Activated CD4-positive, alpha-beta T cell treated with anti-CD3 and anti-CD28 coated beads for 48 hours (primary cell): ENCODE results near the gene GCAT.
"Not testable (repeated sequence)": the region's sequence is repeated elsewhere in the genome, so short reads cannot be mapped to it uniquely, and the experiment has no call there.

ENCODE experiments used
- DNase-seq: peaks from one replicate; pipeline ENCODE4 v3.0.0-alpha.2; 2020

Gene GCAT

DNA sequence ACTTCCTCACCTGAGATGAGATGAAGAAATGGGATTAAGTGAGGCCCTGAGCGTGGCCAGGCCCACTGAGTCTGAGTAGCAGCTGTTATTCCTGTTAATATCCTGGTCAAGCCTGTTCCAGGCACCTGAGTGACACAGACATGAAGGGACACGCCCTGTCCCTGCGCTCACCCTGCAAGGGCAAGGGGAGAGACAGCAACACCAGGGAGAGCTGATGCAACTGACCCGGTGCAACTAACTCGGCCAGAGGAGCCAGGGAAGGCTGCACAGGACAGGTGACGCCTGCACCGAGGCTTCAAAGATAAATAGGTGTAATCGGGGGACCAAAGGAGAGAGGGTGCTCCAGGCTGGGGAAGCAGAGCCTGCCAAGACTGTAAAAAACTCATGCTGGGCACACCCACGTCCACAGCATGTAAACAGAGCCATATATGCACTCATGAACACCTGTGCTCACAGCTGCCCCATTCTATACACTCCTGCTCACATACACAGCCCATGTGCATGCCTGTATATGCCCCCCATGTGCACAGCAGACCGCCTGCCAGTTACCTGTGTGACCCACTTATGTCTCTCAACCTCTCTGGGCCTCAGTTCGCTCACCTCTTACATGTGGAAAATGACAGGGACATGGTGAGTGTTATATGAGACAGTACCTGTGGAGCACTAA is 22.8 kb upstream of the GCAT start:
- no peak for DNase-seq

DNA sequence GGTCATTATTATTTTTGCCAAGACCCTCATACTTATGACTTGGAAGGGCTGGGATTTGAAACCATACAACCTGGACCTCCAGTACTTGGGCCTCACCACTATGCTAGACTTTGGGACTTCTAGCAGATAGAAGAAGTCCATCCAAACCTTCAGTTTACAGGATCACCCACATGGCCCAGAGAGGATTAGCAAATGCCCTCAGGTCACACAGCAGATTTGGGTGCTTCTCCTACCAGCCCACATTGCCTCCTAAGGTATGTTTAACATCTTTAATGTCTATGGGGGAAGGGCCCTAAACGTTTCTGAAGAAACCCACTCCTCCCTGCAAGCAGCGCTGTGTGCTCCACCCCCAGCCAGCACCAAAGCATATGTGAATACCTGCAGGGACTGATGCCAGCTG is 17.5 kb upstream of the GCAT start:
- DNase-seq = no peak

- no peak for DNase-seq
Measured at GRCh38 chr22:37792494-37792893, 15.2 kb upstream of the GCAT start.

GRCh38 chr22:37794376-37794775 is 13.4 kb upstream of the GCAT start:
- DNase-seq = no peak

DNA sequence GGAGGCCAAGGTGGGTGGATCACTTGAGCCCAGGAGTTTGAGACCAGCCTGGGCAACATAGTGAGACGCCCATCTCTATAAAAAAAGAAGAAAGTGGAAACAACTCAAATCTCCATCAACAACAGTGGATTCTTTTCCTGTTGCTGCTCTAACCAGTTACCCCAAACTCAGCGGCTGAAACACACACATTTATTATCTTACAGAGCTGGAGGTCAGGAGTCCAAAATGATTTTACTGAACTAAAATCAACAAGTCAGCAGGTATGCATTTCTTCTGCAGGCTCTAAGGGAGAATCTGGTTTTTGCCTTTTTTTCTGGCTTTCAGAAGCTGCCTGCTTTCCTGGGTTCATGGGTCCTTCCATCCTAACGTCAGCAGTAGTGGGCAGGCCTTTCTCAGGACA is 11.7 kb upstream of the GCAT start:
- no peak for DNase-seq

- DNase-seq = not testable (repeated sequence)
Measured at GRCh38 chr22:37797259-37797658, 10.5 kb upstream of the GCAT start.

- no peak for DNase-seq
Measured at GRCh38 chr22:37797874-37798500, 9.7 kb upstream of the GCAT start.

DNA sequence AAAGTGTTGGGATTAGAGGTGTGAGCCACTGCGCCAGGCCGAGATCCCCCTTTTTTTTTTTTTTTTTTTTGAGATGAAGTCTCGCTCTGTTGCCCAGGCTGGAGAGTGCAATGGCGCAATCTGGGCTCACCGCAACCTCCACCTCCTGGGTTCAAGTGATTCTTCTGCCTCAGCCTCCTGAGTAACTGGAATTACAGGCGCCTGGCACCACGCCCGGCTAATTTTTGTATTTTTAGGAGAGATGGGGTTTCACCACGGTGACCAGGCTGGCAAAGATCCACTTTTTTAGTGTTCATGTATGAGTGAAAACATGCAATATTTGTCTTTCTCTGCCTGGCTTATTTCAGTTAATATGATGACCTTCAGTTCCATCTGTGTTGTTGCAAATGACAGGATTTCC is 7.8 kb upstream of the GCAT start:
- not testable (repeated sequence) for DNase-seq

DNA sequence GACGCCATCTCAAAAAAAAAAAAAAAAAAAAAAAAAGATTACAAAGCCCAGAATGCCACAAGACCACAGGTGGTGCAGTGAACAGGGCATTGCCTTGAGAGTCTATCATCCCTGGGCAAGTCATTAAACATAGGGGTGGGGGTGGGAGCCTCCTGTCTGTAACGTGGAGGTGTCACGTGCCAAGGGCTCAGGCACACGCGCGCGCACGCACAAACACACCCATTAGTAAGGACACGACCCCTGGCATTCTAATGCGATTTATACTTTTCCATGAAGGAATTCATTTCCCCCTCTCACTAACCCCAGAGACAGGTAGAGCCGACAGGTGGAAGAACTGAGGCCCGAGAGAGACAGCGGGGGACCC is 5.8 kb upstream of the GCAT start:
- no peak for DNase-seq

DNA sequence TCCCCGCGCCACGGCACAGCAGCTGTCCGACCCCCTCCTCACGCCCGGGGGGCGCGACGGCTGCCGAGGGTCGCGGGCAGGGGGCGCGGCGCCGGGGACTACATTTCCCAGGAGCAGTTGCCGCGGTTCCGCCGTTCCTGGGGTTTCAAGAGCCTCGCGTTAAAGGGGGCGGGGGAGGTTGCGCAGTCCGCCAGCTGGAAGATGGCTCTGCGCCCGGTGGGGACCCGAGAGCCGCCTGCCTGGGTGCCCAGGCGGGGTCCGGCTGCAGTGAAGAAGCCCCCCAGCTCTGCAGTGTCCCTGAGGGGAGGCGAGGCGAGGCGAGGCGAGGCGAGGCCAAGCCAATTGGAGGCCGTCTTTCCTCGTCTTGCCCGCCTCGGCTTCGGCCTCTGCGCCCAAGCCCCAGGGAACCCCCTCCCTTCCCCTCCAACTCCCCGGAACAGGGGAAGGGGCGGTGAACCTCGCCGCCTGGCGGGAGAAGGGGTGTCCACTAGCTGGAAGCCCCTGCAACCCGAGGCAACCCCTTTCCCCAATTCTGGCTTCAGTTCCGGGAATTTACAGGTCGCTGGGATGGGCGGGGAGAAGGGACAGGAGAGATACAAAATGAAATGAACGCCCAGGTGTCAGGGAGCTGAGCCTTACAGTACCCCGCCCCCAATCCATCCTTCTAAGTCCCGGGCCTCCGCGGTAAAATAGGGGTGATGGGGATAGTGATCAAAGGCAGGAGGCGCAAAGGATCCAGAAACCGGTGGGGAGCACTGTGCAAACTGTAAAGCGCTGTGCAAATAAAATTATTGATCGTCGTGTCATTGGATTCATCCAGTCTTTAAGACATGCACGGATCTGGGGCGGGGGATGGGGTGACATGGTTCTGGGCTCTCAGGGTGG is 5.2 kb upstream of the GCAT start:
- peak; percentile 44 for DNase-seq

DNA sequence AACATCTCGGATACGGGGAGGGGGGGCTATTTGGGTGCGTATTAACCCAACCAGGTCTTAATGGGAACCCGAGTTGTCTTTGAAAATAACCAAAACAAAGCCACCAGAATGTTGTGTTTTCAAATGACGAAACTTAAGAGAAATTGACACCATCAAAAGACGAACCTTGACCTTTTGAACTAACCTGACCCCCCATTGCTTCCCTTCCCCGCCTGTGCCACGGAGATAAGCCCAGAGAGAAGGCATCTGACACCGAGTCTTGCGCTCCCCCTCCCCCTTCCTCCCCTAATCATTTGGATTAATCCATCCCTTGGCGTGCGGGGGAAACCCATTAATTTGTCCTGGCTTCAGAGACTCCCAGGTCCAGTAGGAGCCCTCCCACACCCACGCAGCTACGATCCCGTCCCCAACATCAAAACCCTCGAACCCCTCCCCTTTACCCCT is 4.5 kb upstream of the GCAT start:
- DNase-seq = no peak

DNA sequence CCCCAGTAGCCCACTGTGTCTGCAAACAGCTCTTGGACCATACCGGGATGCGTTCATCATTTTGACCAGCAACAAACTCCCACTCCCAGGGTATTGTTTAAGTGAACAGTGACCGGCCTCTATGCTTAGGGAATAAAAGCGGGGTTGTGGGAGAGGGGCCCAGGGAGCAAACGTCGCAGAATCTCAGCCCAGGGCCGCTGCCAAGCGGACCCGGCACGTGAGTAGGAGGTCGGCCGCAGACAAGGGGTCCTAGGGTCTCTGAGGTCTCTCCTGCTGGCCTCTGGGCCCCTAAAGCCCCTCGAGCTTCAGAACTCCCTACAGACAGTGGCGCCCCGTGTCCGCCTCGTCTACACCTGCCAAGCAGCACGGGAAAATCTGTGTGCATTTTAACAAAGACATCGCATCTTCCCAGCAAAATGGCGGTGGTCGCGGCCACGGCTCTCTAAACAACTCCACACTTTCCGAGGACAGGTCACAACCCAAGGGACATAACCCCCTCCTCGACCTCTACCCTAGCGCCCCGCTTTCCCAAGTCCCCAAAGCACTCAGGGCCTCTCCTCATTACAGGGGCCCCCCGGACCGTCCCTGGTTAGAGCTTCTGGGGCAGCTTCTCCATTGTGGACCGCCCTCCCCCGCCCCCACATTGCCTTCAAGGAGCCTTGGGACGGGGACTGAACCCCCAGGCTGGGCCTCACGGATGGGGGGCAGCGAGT is 3.9 kb upstream of the GCAT start:
- DNase-seq = no peak

GRCh38 chr22:37804352-37804880 is 3.3 kb upstream of the GCAT start:
- DNase-seq = no peak

DNA sequence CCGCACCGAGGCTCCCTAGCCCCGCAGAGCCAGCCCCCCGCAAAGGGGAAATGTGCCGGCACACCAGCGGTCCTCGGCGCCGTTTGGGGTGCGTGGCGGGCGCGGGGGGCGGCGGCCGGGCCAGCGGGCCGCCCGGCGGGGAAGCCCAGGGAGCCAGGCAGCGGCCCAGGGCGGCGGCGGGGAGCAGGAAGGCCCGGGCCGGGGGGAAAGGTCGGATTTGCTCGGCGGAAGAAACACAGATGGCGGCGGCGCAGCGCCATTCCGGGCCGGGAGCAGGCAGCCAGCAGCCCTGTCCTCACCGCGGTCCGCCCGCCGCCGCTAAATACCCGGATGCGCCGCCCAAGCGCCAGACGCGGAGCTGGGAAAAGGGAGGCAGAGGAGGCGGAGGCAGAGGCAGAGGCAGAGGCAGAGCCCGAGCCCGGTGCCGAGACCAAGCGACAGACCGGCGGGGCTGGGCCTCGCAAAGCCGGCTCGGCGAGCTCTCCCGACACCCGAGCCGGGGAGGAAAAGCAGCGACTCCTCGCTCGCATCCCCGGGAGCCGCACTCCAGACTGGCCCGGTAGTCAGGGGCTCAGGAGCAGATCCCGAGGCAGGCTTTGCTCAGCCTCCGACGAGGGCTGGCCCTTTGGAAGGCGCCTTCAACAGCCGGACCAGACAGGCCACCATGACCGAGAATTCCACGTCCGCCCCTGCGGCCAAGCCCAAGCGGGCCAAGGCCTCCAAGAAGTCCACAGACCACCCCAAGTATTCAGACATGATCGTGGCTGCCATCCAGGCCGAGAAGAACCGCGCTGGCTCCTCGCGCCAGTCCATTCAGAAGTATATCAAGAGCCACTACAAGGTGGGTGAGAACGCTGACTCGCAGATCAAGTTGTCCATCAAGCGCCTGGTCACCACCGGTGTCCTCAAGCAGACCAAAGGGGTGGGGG is 2.6 kb upstream of the GCAT start:
- DNase-seq = peak; percentile 87

- no peak for DNase-seq
Measured at GRCh38 chr22:37805810-37806277, 1.9 kb upstream of the GCAT start.

DNA sequence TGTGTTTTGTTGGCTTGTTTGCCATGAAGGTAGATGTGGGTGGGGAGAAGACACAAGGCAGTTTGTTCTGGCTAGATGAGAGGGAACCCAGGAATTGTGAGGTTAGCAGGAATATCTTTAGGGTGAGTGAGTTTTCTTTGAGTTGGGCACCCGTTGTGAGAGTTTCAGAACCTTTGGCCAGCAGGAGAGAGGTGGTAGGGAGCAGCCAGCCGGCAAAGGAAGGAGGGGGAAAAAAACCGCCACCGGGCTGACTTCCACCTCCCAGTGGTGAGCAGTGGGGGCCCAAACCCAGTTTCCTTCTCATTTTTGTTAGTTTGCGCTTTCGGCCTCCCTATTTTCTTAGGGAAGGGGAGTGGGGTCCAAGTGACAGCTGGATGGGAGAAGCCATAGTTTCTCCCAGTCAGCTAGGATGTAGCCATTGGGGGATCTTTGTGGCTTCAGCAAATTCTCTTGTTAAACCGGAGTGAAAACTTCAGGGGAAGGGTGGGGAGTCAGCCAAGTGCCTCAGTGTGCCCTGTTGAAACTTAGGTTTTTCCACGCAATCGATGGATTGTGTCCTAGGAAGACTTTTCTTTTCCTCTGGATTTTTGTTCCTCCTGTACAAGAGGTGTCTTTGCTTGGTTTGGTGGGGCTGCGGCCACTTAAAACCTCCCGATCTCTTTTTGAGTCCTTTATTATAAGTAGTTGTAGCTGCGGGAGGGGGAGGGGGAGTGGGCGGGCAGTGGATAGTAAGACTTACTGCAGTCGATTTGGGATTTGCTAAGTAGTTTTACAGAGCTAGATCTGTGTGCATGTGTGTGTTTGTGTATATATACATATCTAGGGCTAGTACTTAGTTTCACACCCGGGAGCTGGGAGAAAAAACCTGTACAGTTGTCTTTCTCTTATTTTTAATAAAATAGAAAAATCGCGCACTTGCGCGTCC is 1.1 kb upstream of the GCAT start:
- DNase-seq = peak; percentile 35

GRCh38 chr22:37808294-37808657 is 542 bp downstream of the GCAT start:
- no peak for DNase-seq

DNA sequence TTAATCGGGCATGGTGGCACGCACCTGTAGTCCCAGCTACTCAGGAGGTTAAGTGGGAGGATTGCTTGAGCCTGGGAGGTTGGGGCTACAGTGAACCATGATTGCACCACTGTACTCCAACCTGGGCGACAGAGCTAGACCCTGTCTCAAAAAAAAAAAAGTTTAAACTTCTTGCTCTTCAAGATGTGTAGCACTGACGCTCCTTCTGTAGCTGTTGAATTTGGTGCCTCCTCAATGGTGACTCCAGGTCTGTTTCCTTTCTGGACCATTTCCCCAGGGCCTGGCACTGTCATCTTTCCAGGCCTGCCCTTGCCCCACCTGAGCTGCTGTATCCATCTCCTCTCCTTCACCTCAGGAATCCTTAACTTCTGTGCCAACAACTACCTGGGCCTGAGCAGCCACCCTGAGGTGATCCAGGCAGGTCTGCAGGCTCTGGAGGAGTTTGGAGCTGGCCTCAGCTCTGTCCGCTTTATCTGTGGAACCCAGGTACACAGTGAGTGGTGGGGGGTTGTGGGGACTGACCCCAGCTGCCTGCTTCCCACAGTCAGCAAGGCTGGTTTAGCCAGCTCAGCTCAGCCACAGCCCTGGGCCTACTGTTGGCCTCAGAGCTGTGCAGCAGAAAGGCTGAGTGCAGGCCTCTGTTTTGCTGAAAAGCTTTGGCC is 2.1 kb downstream of the GCAT start:
- no peak for DNase-seq

- DNase-seq = no peak
Measured at GRCh38 chr22:37811867-37812266, 4.1 kb downstream of the GCAT start.
